ENCODE data around the gene CLASP1. TPM values are rescaled to one million over a fixed set of nuclear protein-coding genes. Genes with fewer than 3 reads are reported as not detected.

The CLASP1 gene
- total RNA-seq, 1 donor, result 46.0 TPM

GRCh38 chr2:121626777-121627524, 22.3 kb downstream of the CLASP1 start:
- peaks cover 62% of the 10 kb centered on the region for H3K79me2 ChIP-seq (ENCODE audit: insufficient read depth, low read length)
- no peak overlapping the region for H3K4me2 ChIP-seq (ENCODE audit: insufficient read depth, low read length)
- peaks cover 15% of the 10 kb centered on the region for H4K20me1 ChIP-seq (ENCODE audit: insufficient read depth, low read length)
- H3K27ac ChIP-seq (ENCODE audit: low read depth, low read length), result no peak overlapping the region
- H2AFZ ChIP-seq (ENCODE audit: low read length), result no peak overlapping the region
- no peaks in the 10 kb centered on the region for H3K27me3 ChIP-seq (ENCODE audit: insufficient read depth, low read length)
- no peaks in the 10 kb centered on the region for H3K9me3 ChIP-seq (ENCODE audit: low read depth, low read length)
- no peak for DNase-seq (ENCODE audit: insufficient read length, low spot score, missing footprints)
- no peaks in the 10 kb centered on the region for H3K36me3 ChIP-seq (ENCODE audit: insufficient read depth, low read length)
- TF ChIP-seq CTCF (IDR thresholded peaks at IDR 0.05; ENCODE audit: extremely low read depth, low read depth, low read length), result no peak
- H3K4me3 ChIP-seq (ENCODE audit: insufficient read depth, low read length), result no peak overlapping the region
- no peaks in the 10 kb centered on the region for H3K4me1 ChIP-seq (ENCODE audit: insufficient read depth, low read length)

GRCh38 chr2:121625953-121626352, 23.3 kb downstream of the CLASP1 start:
- Histone ChIP-seq H3K27ac (ENCODE audit: low read depth, low read length) (no peak overlapping the region), H3K4me2 (ENCODE audit: insufficient read depth, low read length) (no peak overlapping the region), H3K79me2 (ENCODE audit: insufficient read depth, low read length) (peaks cover 63% of the 10 kb centered on the region), H3K4me3 (ENCODE audit: insufficient read depth, low read length) (no peak overlapping the region), H3K27me3 (ENCODE audit: insufficient read depth, low read length) (no peaks in the 10 kb centered on the region), H3K9me3 (ENCODE audit: low read depth, low read length) (no peaks in the 10 kb centered on the region), H3K4me1 (ENCODE audit: insufficient read depth, low read length) (no peaks in the 10 kb centered on the region), H4K20me1 (ENCODE audit: insufficient read depth, low read length) (peaks cover 15% of the 10 kb centered on the region), H2AFZ (ENCODE audit: low read length) (no peak overlapping the region), H3K36me3 (ENCODE audit: insufficient read depth, low read length) (no peaks in the 10 kb centered on the region)
- no peak for DNase-seq (ENCODE audit: insufficient read length, low spot score, missing footprints)
- TF ChIP-seq CTCF (IDR thresholded peaks at IDR 0.05; ENCODE audit: extremely low read depth, low read depth, low read length), result no peak

- Histone ChIP-seq H3K27me3 (ENCODE audit: insufficient read depth, low read length) (no peaks in the 10 kb centered on the region), H4K20me1 (ENCODE audit: insufficient read depth, low read length) (peaks cover 32% of the 10 kb centered on the region), H3K9me3 (ENCODE audit: low read depth, low read length) (no peaks in the 10 kb centered on the region), H3K79me2 (ENCODE audit: insufficient read depth, low read length) (peaks cover 57% of the 10 kb centered on the region), H3K4me1 (ENCODE audit: insufficient read depth, low read length) (no peaks in the 10 kb centered on the region), H3K4me2 (ENCODE audit: insufficient read depth, low read length) (no peak overlapping the region), H3K27ac (ENCODE audit: low read depth, low read length) (no peak overlapping the region), H3K36me3 (ENCODE audit: insufficient read depth, low read length) (no peaks in the 10 kb centered on the region), H2AFZ (ENCODE audit: low read length) (no peak overlapping the region), H3K4me3 (ENCODE audit: insufficient read depth, low read length) (no peak overlapping the region)
- DNase-seq (ENCODE audit: insufficient read length, low spot score, missing footprints), result no peak
- TF ChIP-seq CTCF (IDR thresholded peaks at IDR 0.05; ENCODE audit: extremely low read depth, low read depth, low read length), result no peak
Observed at GRCh38 chr2:121617042-121617599, 32.1 kb downstream of the CLASP1 start.

GRCh38 chr2:121613774-121614173, 35.5 kb downstream of the CLASP1 start:
- Histone ChIP-seq H3K9me3 (ENCODE audit: low read depth, low read length) (no peaks in the 10 kb centered on the region), H3K4me2 (ENCODE audit: insufficient read depth, low read length) (no peak overlapping the region), H3K27ac (ENCODE audit: low read depth, low read length) (no peak overlapping the region), H3K27me3 (ENCODE audit: insufficient read depth, low read length) (no peaks in the 10 kb centered on the region), H3K36me3 (ENCODE audit: insufficient read depth, low read length) (no peaks in the 10 kb centered on the region), H3K4me3 (ENCODE audit: insufficient read depth, low read length) (no peak overlapping the region), H2AFZ (ENCODE audit: low read length) (no peak overlapping the region), H3K4me1 (ENCODE audit: insufficient read depth, low read length) (no peaks in the 10 kb centered on the region), H3K79me2 (ENCODE audit: insufficient read depth, low read length) (peaks cover 45% of the 10 kb centered on the region), H4K20me1 (ENCODE audit: insufficient read depth, low read length) (peaks cover 41% of the 10 kb centered on the region)
- no peak for DNase-seq (ENCODE audit: insufficient read length, low spot score, missing footprints)
- no peak for TF ChIP-seq CTCF (IDR thresholded peaks at IDR 0.05; ENCODE audit: extremely low read depth, low read depth, low read length)

Data from osteoblast (primary cell).